Astrocyte of the spinal cord (primary cell): ENCODE data around the gene SYCP2L.
"Not testable (repeated sequence)": the region's sequence is repeated elsewhere in the genome, so short reads cannot be mapped to it uniquely, and the experiment has no call there.

Source experiments
- DNase-seq: peaks from one replicate; pipeline ENCODE4 v3.0.0; 2011; ENCODE audit warnings: low read depth, low spot score
- H3K4me3 ChIP-seq: 2 replicates; pipeline ENCODE4 v1.5.1; 2011; ENCODE audit warnings: low read depth, mild to moderate bottlenecking, low read length, moderate library complexity
- CTCF ChIP-seq: IDR thresholded peaks from 2 replicates; pipeline ENCODE4 v1.5.1; 2012; ENCODE audit warnings: low read depth, mild to moderate bottlenecking, low read length, inconsistent platforms
- in situ Hi-C: cut with HindIII; loops from 2 replicates; pipeline ENCODE4 v1.10.0; 2017; ENCODE audit warnings: low sequenced_read_pairs

SYCP2L gene

GRCh38 chr6:10890151-10890550, 3.3 kb downstream of the SYCP2L start:
- no peak for DNase-seq
- in situ Hi-C loops: no loop called here
- no peak for TF ChIP-seq CTCF

DNA sequence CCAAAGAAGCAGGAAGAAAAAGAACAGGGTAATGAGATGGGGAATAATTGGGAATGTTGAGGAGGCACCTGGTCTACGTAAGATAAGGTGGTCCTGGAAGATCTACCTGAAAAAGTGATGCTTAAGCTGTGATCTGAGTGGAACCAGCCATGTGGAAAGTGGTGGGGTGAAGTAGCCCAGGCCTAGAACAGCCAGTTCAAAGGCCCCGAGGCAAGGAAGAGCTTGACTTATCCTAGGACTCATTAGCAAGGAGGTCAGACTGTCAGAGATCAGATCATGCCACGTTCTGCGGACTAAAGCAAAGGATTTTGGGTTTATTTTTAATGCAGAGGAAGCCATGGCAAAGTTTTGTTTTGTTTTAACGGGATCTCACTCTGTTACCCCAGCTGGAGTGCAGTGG, 5.1 kb downstream of the SYCP2L start:
- H3K4me3 ChIP-seq: no peak overlapping the region
- in situ Hi-C loops: no loop called here

More at GRCh38 chr6:10890151-10890550, 3.3 kb downstream of the SYCP2L start:
- H3K4me3 ChIP-seq: no peak overlapping the region

GRCh38 chr6:10894958-10895357, 8.1 kb downstream of the SYCP2L start:
- TF ChIP-seq CTCF: no peak
- in situ Hi-C loops: no loop called here
- H3K4me3 ChIP-seq: no peak overlapping the region
- DNase-seq: no peak

More for the DNA sequence above, 5.1 kb downstream of the SYCP2L start:
- no peak for TF ChIP-seq CTCF
- DNase-seq: no peak

- in situ Hi-C loops: no loop called here
- H3K4me3 ChIP-seq: no peak overlapping the region
- DNase-seq: no peak
- TF ChIP-seq CTCF: no peak
Measured at GRCh38 chr6:10896691-10897090, 9.8 kb downstream of the SYCP2L start.

- H3K4me3 ChIP-seq: no peak overlapping the region
- TF ChIP-seq CTCF: no peak
- no peak for DNase-seq
- in situ Hi-C loops: no loop called here
Measured at GRCh38 chr6:10901770-10902169, 14.9 kb downstream of the SYCP2L start.

DNA sequence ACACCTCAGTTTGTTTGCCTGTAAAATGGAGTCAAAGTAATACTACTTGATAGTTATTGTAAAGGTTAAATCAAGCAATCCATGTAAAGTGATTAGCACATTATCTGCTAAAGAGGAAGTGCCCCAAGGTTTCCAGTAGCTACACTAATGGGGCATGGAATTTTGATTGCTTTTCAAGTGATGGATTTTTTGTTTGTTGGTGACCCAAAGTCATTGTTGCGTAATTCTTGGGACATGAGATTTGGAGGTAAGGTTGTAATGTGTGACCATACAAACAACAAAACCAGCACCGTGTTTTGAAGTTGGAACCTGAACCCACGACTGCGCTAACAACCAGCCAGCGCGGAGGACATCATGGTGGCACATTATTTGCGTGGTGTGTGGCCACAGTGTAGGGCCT, 17.2 kb downstream of the SYCP2L start:
- H3K4me3 ChIP-seq: no peak overlapping the region
- in situ Hi-C loops: no loop called here
- TF ChIP-seq CTCF: no peak
- no peak for DNase-seq

GRCh38 chr6:10908228-10908627, 21.4 kb downstream of the SYCP2L start:
- TF ChIP-seq CTCF: no peak
- DNase-seq: no peak
- no peak overlapping the region for H3K4me3 ChIP-seq
- in situ Hi-C loops: no loop called here

DNA sequence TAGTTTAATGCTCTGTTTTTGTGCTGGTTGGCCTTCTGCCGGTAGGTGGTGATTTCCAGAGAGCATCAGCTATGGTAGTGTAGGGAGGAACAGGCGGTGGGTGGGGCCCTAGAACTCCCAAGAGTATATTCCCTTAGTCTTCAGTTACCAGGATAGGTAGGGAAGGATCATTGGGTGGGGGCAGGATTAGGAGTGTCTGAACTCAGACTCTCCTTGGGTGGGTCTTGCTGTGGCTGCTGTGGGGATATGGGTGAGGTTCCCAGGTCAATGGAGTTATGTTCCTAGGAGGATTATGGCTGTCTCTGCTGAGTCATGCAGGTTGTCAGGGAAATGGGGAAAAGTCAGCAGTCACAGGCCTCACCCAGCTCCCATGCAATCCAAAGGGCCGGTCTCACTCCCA, 32.7 kb downstream of the SYCP2L start:
- DNase-seq, H3K4me3 ChIP-seq, in situ Hi-C loops: not testable (repeated sequence)
